IMR-90 (cell line): ENCODE measurements around the gene ASCL5. TPM values are rescaled to one million over a fixed set of nuclear protein-coding genes. Genes with fewer than 3 reads are reported as not detected.

Experiments used
- ATAC-seq: fragments of 200-7000 bp; cut with Tn5 transposase; 2 replicates; pipeline ENCODE4 v1.9.1; 2020; ENCODE audit warnings: low read depth, mild to moderate bottlenecking, moderate library complexity
- BruUV-seq: library from RNA; stranded (reverse); fragments of 400-500 nt; replicated peaks from 2 replicates; lab custom pipeline; 2021; lab: Mats Ljungman, UMichigan
- CTCF ChIA-PET: fragments of 300-600 bp; formaldehyde crosslinking; extraction: SDS; loops from one replicate; lab custom pipeline; 2021; ENCODE audit warnings: antibody characterized with exemption; lab: Yijun Ruan, JAX
- POLR2A ChIA-PET: fragments of 300-600 bp; sonication (Branson Sonifier 250); formaldehyde crosslinking; loops from one replicate; lab custom pipeline; 2022; ENCODE audit warnings: antibody characterized with exemption; ENCODE audit not compliant: unreplicated experiment; lab: Charles Lee
- DNase-seq: peaks from one replicate; pipeline ENCODE4 v3.0.0; 2013
- H2AFZ ChIP-seq: replicated peaks from 2 replicates; pipeline ENCODE3; 2013; ENCODE audit warnings: low read length, mild to moderate bottlenecking; ENCODE audit not compliant: poor library complexity
- H2AK5ac ChIP-seq: 2 replicates; pipeline ENCODE4 v1.6.1; 2013; ENCODE audit warnings: low read depth, low read length, inconsistent platforms
- H2AK9ac ChIP-seq: replicated peaks from 2 replicates; pipeline ENCODE3; 2013; ENCODE audit warnings: mild to moderate bottlenecking, low read depth, low read length, moderate library complexity; ENCODE audit not compliant: poor library complexity
- H2BK120ac ChIP-seq: 2 replicates; pipeline ENCODE4 v1.6.1; 2013; ENCODE audit warnings: low read depth, low read length, inconsistent platforms
- H2BK15ac ChIP-seq: 3 replicates; pipeline ENCODE4 v1.6.1; 2013; ENCODE audit warnings: low read depth, low read length, inconsistent platforms
- H2BK20ac ChIP-seq: 2 replicates; pipeline ENCODE4 v1.6.1; 2013; ENCODE audit warnings: low read depth, mild to moderate bottlenecking, inconsistent platforms, low read length, moderate library complexity
- H2BK5ac ChIP-seq: 2 replicates; pipeline ENCODE4 v1.6.1; 2013; ENCODE audit warnings: mild to moderate bottlenecking, low read depth, low read length, inconsistent platforms; ENCODE audit not compliant: poor library complexity, severe bottlenecking
- H3K14ac ChIP-seq: replicated peaks from 2 replicates; pipeline ENCODE4 v1.6.1; 2013; ENCODE audit warnings: low read depth, low read length, inconsistent platforms
- H3K18ac ChIP-seq: 2 replicates; pipeline ENCODE4 v1.6.1; 2013; ENCODE audit warnings: low read depth, low read length, control low read depth
- H3K23ac ChIP-seq: 2 replicates; pipeline ENCODE4 v1.6.1; 2013; ENCODE audit warnings: low read depth, low read length, inconsistent platforms
- H3K27ac ChIP-seq: 2 replicates; pipeline ENCODE4 v1.5.1; 2013; ENCODE audit warnings: mild to moderate bottlenecking, control low read depth, low read length; ENCODE audit not compliant: insufficient read depth
- H3K27me3 ChIP-seq: 2 replicates; pipeline ENCODE4 v1.6.1; 2013; ENCODE audit warnings: low read length; ENCODE audit not compliant: control insufficient read depth, insufficient read depth
- H3K36me3 ChIP-seq: 2 replicates; pipeline ENCODE4 v1.6.1; 2013; ENCODE audit warnings: low read length, mixed read lengths; ENCODE audit not compliant: control insufficient read depth, insufficient read depth
- H3K4ac ChIP-seq: 2 replicates; pipeline ENCODE4 v1.6.1; 2013; ENCODE audit warnings: low read depth, low read length, inconsistent platforms
- H3K4me1 ChIP-seq: 2 replicates; pipeline ENCODE4 v1.6.1; 2013; ENCODE audit warnings: low read length, mixed read lengths; ENCODE audit not compliant: control insufficient read depth, insufficient read depth
- H3K4me2 ChIP-seq: 2 replicates; pipeline ENCODE4 v1.6.1; 2013; ENCODE audit warnings: low read depth, mild to moderate bottlenecking, control low read depth, low read length, moderate library complexity
- H3K4me3 ChIP-seq: 2 replicates; pipeline ENCODE4 v1.5.1; 2013; ENCODE audit warnings: low read depth, mild to moderate bottlenecking, control low read depth, low read length, moderate library complexity; ENCODE audit not compliant: insufficient read depth
- H3K56ac ChIP-seq: 2 replicates; pipeline ENCODE4 v1.6.1; 2013; ENCODE audit warnings: low read length, inconsistent platforms; ENCODE audit not compliant: insufficient read depth; ENCODE audit errors: extremely low read depth
- H3K79me1 ChIP-seq, 2 experiments: 2 replicates each; pipeline ENCODE4 v1.6.1; 2013; ENCODE audit warnings: low read length in 2 of 2, inconsistent platforms in 1 of 2, low read depth in 1 of 2
- H3K9ac ChIP-seq: 2 replicates; pipeline ENCODE4 v1.6.1; 2013; ENCODE audit warnings: low read depth, low read length, control low read depth
- H3K9me1 ChIP-seq: 2 replicates; pipeline ENCODE4 v1.6.1; 2013; ENCODE audit warnings: low read length, inconsistent platforms; ENCODE audit not compliant: insufficient read depth
- H3K9me3 ChIP-seq: 2 replicates; pipeline ENCODE4 v1.6.1; 2013; ENCODE audit warnings: low read length; ENCODE audit not compliant: control insufficient read depth, insufficient read depth
- H4K20me1 ChIP-seq: 2 replicates; pipeline ENCODE4 v1.6.1; 2013; ENCODE audit warnings: low read length, inconsistent platforms; ENCODE audit not compliant: insufficient read depth
- H4K5ac ChIP-seq: 2 replicates; pipeline ENCODE4 v1.6.1; 2013; ENCODE audit warnings: mild to moderate bottlenecking, low read depth, low read length, control low read depth
- H4K8ac ChIP-seq, 2 experiments: 2 replicates each; pipeline ENCODE4 v1.6.1; 2013; ENCODE audit warnings: low read depth in 2 of 2, low read length in 2 of 2, control low read depth in 1 of 2, inconsistent platforms in 1 of 2
- H4K91ac ChIP-seq: 2 replicates; pipeline ENCODE4 v1.6.1; 2013; ENCODE audit warnings: low read depth, low read length, inconsistent platforms; ENCODE audit not compliant: insufficient read depth
- BHLHE40 ChIP-seq: fragments of 150-350 bp; IDR thresholded peaks from 2 replicates; pipeline ENCODE4 v1.6.1; 2016; ENCODE audit warnings: mild to moderate bottlenecking, low read depth, low read length
- WGBS, 2 experiments: methylation state at CpG; one replicate each; pipeline versions ENCODE4 v1.1.5 to v1.1.7; 2013; ENCODE audit warnings: missing lambda C conversion rate in 2 of 2; ENCODE audit not compliant: insufficient read length in 1 of 2; ENCODE audit errors: extremely low coverage in 2 of 2; 5-methylcytosine and 5-hydroxymethylcytosine counted together
- dilution Hi-C: fragments of 300-500 bp; cut with HindIII; formaldehyde crosslinking; loops from one replicate; pipeline ENCODE4 v1.14.3; 2018; ENCODE audit warnings: low sequenced_read_pairs; ENCODE audit not compliant: unreplicated experiment
- in situ Hi-C: fragments of 300-500 bp; cut with MboI; formaldehyde crosslinking; loops from 3 replicates; pipeline ENCODE4 v1.14.3; 2019; ENCODE audit warnings: low sequenced_read_pairs, inconsistent platforms, mixed read lengths
- intact Hi-C: fragments of 100-400 bp; cut with micrococcal nuclease; formaldehyde crosslinking; loops from 2 replicates; pipeline ENCODE4 v1.10.0; 2022
- polyA plus RNA-seq, 3 experiments: library from polyadenylated mRNA; depleted of rRNA; stranded (reverse); fragments of >200 nt; gene quantifications; 2 replicates each; pipeline ENCODE4 v1.2.3, GENCODE V29; 2012; ENCODE audit warnings: low replicate concordance in 1 of 3
- total RNA-seq: library from RNA; depleted of rRNA; stranded (reverse); fragments of >200 nt; gene quantifications from 2 replicates; pipeline ENCODE4 v1.2.3, GENCODE V29; 2012

Gene ASCL5
- total and polyA plus RNA-seq, 2 of the 4 experiments (the other 2 are of a cell fraction): not detected

DNA sequence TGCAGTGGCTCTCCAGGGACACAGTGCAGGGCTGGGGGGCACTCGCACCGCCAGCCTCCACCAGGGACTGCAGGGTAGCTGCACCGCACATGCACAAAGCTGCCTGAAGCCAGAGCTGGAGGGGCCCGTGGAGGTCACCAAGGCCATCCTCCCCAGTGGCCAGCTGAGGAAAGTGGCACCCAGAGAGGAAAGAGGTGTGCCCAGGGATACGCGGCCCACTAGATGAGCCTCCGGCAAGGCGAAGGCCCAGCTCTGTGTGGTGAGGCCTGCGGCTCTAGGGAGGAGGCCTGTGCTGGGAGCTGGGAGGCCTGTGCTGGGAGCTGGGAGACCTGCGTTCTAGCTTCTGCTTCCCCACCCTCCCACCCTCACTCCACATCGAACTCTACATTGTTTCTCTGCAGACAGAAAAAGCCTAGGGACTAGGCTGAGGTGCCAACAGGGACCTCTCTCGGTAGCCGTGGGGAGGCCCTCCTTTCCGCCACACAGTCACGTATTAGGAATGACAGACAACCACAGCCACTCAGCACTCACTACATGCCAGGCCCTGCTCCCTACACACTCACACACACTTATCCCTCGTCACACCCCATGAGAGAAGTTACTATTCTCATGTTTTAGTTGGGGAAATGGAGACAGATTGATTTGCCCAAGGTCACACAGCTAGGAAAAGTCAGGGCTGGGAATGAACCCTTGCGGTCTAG, 921 bp upstream of the ASCL5 start:
- no peak overlapping the region for H3K18ac ChIP-seq
- dilution Hi-C loops (no loop called here), intact Hi-C loops (no loop called here), in situ Hi-C loops (no loop called here)
- TF ChIP-seq BHLHE40: no peak
- peak; percentile 25; the same call in 1 of the 2 replicates for ATAC-seq
- H3K23ac ChIP-seq: no peak overlapping the region
- H3K9me1 ChIP-seq: 0 out of 2 replicates have a peak, but pooled peaks cover 2% of the 10 kb centered on the region
- ChIA-PET POLR2A (no interaction called here), CTCF (interaction anchor here (1.7 kb wide), 1 partner anchor 8 kb away, joined by 4 read pairs; no protein-coding TSS in a partner anchor)
- H3K36me3 ChIP-seq: no peaks in the 10 kb centered on the region; the same call in 1 of the 2 replicates
- H2AFZ ChIP-seq: peak overlapping the region; percentile 63
- DNase-seq: peak; percentile 63
- no peak overlapping the region for H2BK20ac ChIP-seq
- no peak overlapping the region for H3K27ac ChIP-seq
- H3K4me1 ChIP-seq: peaks cover 2% of the 10 kb centered on the region; the same call in 1 of the 2 replicates
- H2BK5ac ChIP-seq: no peak overlapping the region
- no peak overlapping the region for H3K4me3 ChIP-seq
- H3K14ac ChIP-seq: no peak overlapping the region; the same call in 1 of the 2 replicates
- no peaks in the 10 kb centered on the region for H3K79me1 ChIP-seq
- no peak overlapping the region for H4K8ac ChIP-seq
- no peak overlapping the region for H2BK120ac ChIP-seq
- no peak overlapping the region for H3K56ac ChIP-seq
- no peak overlapping the region for H3K4ac ChIP-seq
- H4K91ac ChIP-seq: no peak overlapping the region
- H4K5ac ChIP-seq: no peak overlapping the region
- no peaks in the 10 kb centered on the region for H4K20me1 ChIP-seq
- peak overlapping the region; percentile 79 for H2AK9ac ChIP-seq
- no peak overlapping the region for H3K9ac ChIP-seq
- no peak overlapping the region for H3K4me2 ChIP-seq
- H3K27me3 ChIP-seq: peaks cover 29% of the 10 kb centered on the region
- 100% methylated on average over 5 of the region's 17 CpGs; no CpG with 5 or more reads in 1 of the 2 experiments for WGBS, 2 experiments
- no peaks in the 10 kb centered on the region for H3K9me3 ChIP-seq
- H2BK15ac ChIP-seq: no peak overlapping the region
- BruUV-seq: no TSS peak
- peak overlapping the region; percentile 31; the same call in 1 of the 2 replicates for H2AK5ac ChIP-seq
